Osteocyte (in vitro differentiated cells): ENCODE results near the gene PCSK6. TPM values are rescaled to one million over a fixed set of nuclear protein-coding genes. Genes with fewer than 3 reads are reported as not detected.
"Not testable (repeated sequence)": the region's sequence is repeated elsewhere in the genome, so short reads cannot be mapped to it uniquely, and the experiment has no call there.

Experiments
- DNase-seq: peaks from one replicate; pipeline ENCODE4 v3.0.0; 2021; ENCODE audit warnings: mixed read lengths; ENCODE audit not compliant: unreplicated experiment; ENCODE audit errors: extremely low spot score
- H3K27ac Mint-ChIP-seq: one replicate; pipeline ENCODE4 v1.8.0; 2021; ENCODE audit warnings: mild to moderate bottlenecking, mixed read lengths; ENCODE audit not compliant: unreplicated experiment
- H3K27me3 Mint-ChIP-seq: one replicate; pipeline ENCODE4 v1.8.0; 2021; ENCODE audit warnings: mixed read lengths; ENCODE audit not compliant: unreplicated experiment
- H3K36me3 Mint-ChIP-seq: one replicate; pipeline ENCODE4 v1.8.0; 2021; ENCODE audit warnings: mixed read lengths; ENCODE audit not compliant: unreplicated experiment
- H3K4me1 Mint-ChIP-seq: one replicate; pipeline ENCODE4 v1.8.0; 2021; ENCODE audit warnings: mixed read lengths; ENCODE audit not compliant: unreplicated experiment
- H3K4me3 Mint-ChIP-seq: one replicate; pipeline ENCODE4 v1.8.0; 2021; ENCODE audit warnings: mild to moderate bottlenecking, moderate library complexity, mixed read lengths; ENCODE audit not compliant: unreplicated experiment
- H3K9me3 Mint-ChIP-seq: one replicate; pipeline ENCODE4 v1.8.0; 2021; ENCODE audit warnings: mixed read lengths; ENCODE audit not compliant: unreplicated experiment
- total RNA-seq: library from RNA; stranded (reverse); gene quantifications from 2 replicates; pipeline ENCODE4 v1.2.1, GENCODE V29; 2021
- TF ChIP-seq, protein P1 (sequence below): fragments of 200-600 bp; sonication (generic); IDR thresholded peaks from 2 replicates; pipeline ENCODE4 v1.5.0; 2021; ENCODE audit warnings: antibody characterized with exemption, mild to moderate bottlenecking, moderate library complexity

The PCSK6 gene
- total RNA-seq, 1 donor from 2014 or later, result 0.43 TPM

GRCh38 chr15:101455291-101456025 lies 34.0 kb downstream of the PCSK6 start:
- peaks cover 11% of the 10 kb centered on the region for H3K27me3 Mint-ChIP-seq
- no peak overlapping the region for H3K27ac Mint-ChIP-seq
- H3K4me1 Mint-ChIP-seq, result no peaks in the 10 kb centered on the region
- TF ChIP-seq, protein P1, sequence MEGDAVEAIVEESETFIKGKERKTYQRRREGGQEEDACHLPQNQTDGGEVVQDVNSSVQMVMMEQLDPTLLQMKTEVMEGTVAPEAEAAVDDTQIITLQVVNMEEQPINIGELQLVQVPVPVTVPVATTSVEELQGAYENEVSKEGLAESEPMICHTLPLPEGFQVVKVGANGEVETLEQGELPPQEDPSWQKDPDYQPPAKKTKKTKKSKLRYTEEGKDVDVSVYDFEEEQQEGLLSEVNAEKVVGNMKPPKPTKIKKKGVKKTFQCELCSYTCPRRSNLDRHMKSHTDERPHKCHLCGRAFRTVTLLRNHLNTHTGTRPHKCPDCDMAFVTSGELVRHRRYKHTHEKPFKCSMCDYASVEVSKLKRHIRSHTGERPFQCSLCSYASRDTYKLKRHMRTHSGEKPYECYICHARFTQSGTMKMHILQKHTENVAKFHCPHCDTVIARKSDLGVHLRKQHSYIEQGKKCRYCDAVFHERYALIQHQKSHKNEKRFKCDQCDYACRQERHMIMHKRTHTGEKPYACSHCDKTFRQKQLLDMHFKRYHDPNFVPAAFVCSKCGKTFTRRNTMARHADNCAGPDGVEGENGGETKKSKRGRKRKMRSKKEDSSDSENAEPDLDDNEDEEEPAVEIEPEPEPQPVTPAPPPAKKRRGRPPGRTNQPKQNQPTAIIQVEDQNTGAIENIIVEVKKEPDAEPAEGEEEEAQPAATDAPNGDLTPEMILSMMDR, result no peak
- no peaks in the 10 kb centered on the region for H3K9me3 Mint-ChIP-seq
- no peak overlapping the region for H3K4me3 Mint-ChIP-seq
- H3K36me3 Mint-ChIP-seq, result no peaks in the 10 kb centered on the region
- no peak for DNase-seq

- H3K27ac Mint-ChIP-seq, H3K9me3 Mint-ChIP-seq, DNase-seq, H3K36me3 Mint-ChIP-seq, H3K4me3 Mint-ChIP-seq, H3K4me1 Mint-ChIP-seq: not testable (repeated sequence)
- H3K27me3 Mint-ChIP-seq, result peaks cover 11% of the 10 kb centered on the region
Measured at GRCh38 chr15:101454781-101455180, 34.7 kb downstream of the PCSK6 start.

DNA sequence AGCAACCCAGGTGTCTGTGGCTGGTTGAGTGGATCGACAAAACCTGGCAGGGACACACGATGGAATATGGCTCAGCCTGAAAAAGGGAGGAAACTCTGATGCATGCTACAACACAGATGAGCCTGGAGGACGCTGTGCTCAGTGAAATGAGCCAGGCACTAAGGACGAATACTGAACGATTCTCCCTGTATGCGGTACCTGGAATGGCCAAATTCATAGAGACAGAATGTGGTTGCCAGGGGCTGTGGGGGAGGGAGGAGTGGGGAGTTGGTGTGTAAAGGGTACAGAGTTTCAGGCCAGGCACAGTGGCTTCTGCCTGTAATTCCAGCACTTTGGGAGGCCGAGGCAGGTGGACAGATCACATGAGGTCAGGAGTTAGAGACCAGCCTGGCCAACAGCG lies 35.1 kb downstream of the PCSK6 start:
- no peaks in the 10 kb centered on the region for H3K9me3 Mint-ChIP-seq

DNA sequence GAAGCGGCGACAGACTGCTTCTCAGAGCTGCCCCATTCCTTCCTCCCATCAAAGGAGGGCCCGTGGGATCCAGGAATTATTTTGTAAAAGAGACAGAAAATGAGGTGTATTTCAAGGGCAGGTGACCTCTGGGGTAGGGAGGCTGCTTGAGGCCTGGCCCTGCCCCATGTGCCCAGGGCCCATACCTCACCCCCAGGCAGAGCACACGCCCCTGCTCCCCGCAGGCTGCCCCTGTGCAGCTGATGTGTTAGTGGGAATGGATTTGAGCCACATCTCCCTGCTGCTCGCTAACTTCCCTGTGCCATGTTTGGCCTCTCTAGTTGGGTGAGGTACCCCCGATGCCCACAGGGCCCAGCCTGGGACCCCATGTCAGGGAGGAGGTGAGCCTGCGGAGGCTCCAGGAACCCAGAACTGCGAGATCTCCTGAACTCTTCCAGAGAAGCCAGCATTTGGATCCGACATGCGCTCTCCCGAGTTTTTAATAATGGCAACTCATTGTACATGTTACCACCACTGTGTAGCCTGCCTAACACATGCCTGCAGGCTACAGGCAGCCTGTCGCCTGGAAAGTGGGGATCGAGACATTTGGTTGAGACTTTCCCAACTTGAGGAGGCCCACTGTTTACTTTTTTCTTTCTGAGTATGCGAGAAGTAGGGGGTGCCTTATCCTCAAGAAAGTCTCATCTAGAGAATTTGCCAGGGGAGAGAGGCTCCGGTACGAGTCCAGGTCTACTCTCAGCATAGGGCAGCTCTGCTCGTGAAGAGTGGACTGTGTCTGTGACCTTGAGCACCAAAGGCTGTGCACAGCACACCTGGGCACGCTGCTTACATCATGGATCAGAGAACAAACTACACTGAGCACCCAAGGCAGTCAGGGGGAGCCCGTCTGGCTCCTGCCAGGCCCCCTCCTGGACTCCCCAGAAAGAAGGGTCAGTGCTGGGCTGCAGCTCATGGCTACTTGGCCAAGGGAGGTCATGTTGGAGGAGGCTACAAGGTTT lies 36.1 kb downstream of the PCSK6 start:
- no peaks in the 10 kb centered on the region for H3K9me3 Mint-ChIP-seq
- no peak overlapping the region for H3K27ac Mint-ChIP-seq
- no peak overlapping the region for H3K4me3 Mint-ChIP-seq
- TF ChIP-seq, protein P1, result no peak
- H3K4me1 Mint-ChIP-seq, result no peaks in the 10 kb centered on the region
- no peaks in the 10 kb centered on the region for H3K36me3 Mint-ChIP-seq
- no peak for DNase-seq
- H3K27me3 Mint-ChIP-seq, result peaks cover 11% of the 10 kb centered on the region

More for the DNA sequence above, 35.1 kb downstream of the PCSK6 start:
- H3K27ac Mint-ChIP-seq, result no peak overlapping the region
- TF ChIP-seq, protein P1, result no peak
- no peak overlapping the region for H3K4me3 Mint-ChIP-seq
- H3K4me1 Mint-ChIP-seq, result no peaks in the 10 kb centered on the region
- DNase-seq, result no peak
- H3K27me3 Mint-ChIP-seq, result peaks cover 11% of the 10 kb centered on the region
- no peaks in the 10 kb centered on the region for H3K36me3 Mint-ChIP-seq

GRCh38 chr15:101452572-101452971 lies 36.9 kb downstream of the PCSK6 start:
- DNase-seq, result no peak
- no peak overlapping the region for H3K4me3 Mint-ChIP-seq
- no peak overlapping the region for H3K27ac Mint-ChIP-seq
- peaks cover 11% of the 10 kb centered on the region for H3K27me3 Mint-ChIP-seq
- H3K4me1 Mint-ChIP-seq, result no peaks in the 10 kb centered on the region
- no peaks in the 10 kb centered on the region for H3K9me3 Mint-ChIP-seq
- H3K36me3 Mint-ChIP-seq, result no peaks in the 10 kb centered on the region
- TF ChIP-seq, protein P1, result no peak
